Left kidney (tissue), 2 donors: ENCODE measurements around the gene FAM120B. TPM values are rescaled to one million over a fixed set of nuclear protein-coding genes. Genes with fewer than 3 reads are reported as not detected.

ENCODE experiments used
- DNase-seq: peaks from one replicate; pipeline ENCODE4 v3.0.0-alpha.2; 2013
- polyA plus RNA-seq: library from polyadenylated mRNA; unstranded; fragments of 120-200 nt; gene quantifications from one replicate; pipeline ENCODE4 v1.2.1, GENCODE V29; 2013; ENCODE audit not compliant: insufficient read length

The FAM120B gene
- polyA plus RNA-seq, 1 donor = 39.9 TPM

DNA sequence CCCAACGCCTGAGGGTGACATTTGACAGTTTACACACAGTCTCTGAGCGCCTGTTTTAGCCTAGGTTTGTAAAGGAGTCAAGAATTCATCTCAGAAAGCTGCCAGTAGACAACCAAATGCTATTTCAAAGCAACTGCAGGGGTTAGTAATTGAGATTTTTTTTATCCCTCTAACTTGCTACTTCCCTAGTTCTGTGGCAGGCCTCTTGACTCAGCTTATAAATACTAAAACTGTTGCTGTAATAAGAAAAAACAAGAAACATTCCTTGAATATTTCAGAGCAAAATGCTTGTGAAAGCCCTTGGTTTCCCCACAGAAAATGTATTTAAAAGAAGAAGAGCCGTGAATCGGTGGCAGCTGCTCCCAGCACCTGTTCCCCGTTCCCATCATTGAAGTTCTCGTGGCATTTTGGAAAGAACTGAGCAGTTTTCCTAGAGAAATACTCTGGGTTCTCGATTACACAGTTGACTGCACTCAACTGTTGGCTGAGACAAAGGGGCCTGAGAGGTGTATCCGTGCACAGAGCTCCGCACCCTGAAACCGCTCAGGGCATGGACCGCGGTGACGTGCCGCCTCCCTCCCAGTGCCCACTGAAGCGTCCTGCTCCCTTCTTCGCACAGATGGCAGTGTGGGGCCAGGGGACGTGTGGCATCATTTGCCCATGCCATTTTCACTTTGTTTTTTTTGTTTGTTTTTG, 36.6 kb upstream of the FAM120B start:
- DNase-seq = no peak

DNA sequence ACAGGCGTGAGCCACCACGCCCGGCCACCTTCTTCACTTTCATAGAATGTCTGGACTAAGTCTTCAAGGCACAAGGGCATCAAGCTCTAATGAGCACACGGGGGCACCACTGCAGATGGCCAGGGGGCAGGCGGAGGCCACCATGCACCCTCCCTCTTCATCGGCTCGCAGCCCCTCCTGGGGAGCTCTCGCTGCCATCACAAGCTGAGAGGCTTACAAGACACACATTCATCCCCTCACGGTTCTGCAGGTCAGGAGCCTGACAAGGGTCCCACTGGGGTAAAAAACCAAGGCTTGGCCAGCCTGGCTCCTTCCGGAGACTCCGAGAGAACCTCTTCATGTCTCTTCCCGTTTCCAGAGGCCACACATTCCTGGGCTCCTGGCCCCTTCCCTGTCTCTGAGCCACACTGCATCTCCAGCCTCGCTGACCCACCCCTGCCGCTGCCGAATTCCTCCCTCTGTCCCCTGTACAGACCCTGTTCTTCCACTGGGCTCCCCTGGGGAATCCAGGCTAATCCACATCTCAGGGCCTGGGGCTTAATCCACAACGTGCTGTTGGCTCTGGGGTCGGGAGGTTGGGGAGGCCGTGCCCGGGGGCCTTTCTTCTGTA, 35.5 kb upstream of the FAM120B start:
- DNase-seq = no peak

- no peak for DNase-seq
These were observed 34.7 kb upstream of the FAM120B start for GRCh38 chr6:170271771-170272314.

GRCh38 chr6:170272341-170273065, 34.1 kb upstream of the FAM120B start:
- DNase-seq = no peak

DNA sequence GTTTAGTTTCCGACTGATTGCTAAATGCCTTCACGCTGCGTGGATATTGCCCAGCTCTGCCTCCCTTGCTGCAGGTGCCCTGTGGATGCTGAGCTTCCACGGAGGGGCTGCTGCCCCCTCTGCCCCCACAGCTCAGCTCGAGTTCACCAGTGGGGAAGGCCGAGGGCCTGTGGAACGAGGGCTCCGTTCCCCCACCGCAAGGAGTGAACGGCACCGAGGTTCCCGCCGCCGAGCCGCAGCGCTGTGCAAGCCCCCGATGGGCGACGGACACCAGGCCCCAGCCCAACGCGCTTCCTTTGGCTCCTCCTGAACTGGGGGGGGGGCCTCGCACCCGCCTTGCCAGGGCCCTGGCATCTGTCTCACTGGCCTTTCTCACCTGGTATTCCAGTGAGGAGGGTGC, 33.4 kb upstream of the FAM120B start:
- no peak for DNase-seq

DNA sequence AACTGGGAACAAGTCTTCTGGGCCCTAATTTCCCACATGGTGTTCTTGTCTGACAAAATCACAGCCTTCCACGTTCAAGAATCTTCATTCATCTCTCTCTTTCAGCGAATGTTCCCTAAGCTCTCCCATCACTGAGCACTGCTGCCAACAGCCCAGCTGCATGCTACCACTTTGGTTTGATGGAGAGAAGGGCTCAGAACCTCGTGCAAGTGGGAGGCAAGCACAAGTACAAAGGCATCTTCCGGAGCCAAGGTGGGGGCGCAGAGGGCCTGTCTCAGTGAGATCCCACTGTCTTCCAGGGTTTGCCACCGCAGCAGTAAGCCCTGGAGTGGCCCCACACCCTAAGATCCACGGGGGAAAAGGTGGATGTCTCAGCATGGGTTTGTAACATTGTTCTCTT, 32.9 kb upstream of the FAM120B start:
- DNase-seq = no peak

GRCh38 chr6:170274713-170275560, 31.6 kb upstream of the FAM120B start:
- DNase-seq = no peak

GRCh38 chr6:170276369-170277057, 30.0 kb upstream of the FAM120B start:
- no peak for DNase-seq

GRCh38 chr6:170277893-170278742, 28.4 kb upstream of the FAM120B start:
- no peak for DNase-seq

DNA sequence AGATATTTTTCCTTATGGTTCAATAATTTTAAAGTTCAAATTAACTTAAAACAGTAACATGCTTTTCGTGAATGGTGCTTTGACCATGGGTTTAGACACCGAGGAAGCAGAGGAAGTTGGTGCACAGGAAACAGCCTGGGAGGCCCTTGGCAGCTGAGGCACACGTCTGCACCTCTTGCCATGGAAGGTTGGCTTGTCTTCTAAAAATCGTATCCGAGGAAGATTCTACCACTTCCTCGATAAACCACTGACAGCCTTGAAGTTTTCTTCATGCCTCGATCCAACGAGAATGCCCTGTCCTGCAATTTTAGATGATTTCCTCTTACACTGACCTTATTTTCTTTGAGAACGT, 27.8 kb upstream of the FAM120B start:
- DNase-seq = no peak

DNA sequence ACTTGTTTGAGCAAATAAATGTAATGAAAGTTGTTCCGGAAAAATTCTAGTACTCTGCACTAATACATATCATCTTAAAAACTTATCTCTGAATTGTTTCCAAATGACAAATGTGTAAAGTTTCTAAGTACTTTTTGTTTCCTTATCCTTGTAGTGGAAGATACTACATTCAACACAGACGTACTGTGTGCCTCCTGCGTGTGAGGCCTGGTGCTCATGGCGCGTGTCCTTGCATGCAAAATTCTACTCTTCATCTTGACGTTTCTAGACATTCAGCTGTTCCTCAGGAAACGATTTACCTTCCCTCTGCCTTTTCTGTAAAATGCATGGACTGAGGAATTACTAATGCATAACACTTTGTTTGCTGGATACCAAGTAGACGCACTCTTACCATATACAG, 27.1 kb upstream of the FAM120B start:
- no peak for DNase-seq

DNA sequence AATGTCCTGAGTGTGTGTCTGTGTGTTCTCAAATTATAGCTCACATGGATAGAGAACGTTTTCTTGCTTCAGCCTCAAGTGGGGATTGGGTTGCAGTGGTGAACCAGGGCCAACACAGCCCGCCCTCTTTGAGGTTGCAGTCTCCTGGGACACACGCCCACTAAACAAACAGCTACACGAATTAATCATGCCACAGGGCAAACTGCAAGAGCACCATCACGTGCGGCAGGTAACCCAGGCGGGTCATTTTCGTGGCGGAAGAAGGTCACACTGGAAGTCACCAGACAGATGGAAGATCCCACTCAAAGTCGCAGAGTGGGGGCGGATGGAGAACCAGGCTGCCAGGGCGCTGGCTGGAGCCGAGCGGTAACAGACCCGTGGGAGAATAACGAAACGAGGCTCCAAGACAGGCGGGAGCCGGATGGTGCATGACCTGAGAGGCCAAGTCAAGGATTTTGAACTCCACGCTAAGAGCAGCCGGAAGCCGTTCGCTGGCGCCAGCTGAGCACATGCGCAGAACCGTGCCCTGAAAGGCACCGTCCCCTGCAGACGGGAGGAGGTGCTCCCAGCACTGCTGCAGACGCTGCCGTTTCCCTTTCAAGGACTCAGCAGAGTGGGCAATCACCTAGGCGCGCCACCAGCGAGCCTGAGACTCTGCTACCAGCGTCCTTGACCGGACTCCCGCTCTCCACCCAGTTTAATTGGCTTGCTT, 26.4 kb upstream of the FAM120B start:
- no peak for DNase-seq

GRCh38 chr6:170280689-170281045, 25.9 kb upstream of the FAM120B start:
- DNase-seq = no peak

GRCh38 chr6:170281331-170282292, 24.9 kb upstream of the FAM120B start:
- DNase-seq = no peak

GRCh38 chr6:170282512-170283158, 23.9 kb upstream of the FAM120B start:
- no peak for DNase-seq

- no peak for DNase-seq
These were observed 23.1 kb upstream of the FAM120B start for GRCh38 chr6:170283212-170284081.

DNA sequence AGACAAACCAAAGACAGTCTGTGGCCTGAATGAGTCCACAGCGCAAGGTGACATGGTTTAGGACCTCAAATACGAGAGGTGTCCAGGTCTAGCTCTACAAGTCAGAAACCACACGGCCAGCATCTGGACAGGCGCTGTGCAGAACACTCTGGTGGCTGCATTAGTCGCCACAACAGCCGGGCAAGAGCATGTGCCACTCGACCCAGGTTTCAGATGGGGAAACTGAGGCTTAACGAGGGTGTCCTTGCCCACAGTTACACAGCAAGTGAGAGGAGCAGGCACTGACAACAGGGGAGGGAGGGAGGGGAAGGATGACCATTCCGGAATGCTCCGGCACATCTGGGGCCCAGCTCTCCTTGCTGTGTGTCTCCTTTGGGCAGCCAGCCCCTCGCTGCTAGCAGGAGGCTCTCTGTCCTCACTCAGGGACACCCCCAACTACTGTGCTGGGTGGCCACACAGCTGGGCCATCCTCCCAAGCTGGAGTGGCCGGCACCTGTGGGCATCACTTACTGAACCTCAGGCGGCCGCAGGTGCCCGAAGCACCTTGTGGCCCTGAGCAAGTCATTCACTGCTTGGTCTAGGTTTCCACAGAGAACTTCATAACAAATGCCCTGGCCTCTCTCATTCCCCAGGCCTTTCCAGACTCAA, 22.3 kb upstream of the FAM120B start:
- no peak for DNase-seq
